H1 (cell line): ENCODE measurements around the gene CACFD1. TPM values are rescaled to one million over a fixed set of nuclear protein-coding genes. Genes with fewer than 3 reads are reported as not detected.

Experiments used
- CTCF ChIA-PET: fragments of 300-600 bp; sonication (Branson Sonifier 250); formaldehyde crosslinking; loops from one replicate; lab custom pipeline; 2021; ENCODE audit not compliant: partially characterized antibody; lab: Charles Lee
- POLR2A ChIA-PET: fragments of 300-600 bp; sonication (Branson Sonifier 250); formaldehyde crosslinking; loops from one replicate; lab custom pipeline; 2021; ENCODE audit warnings: inconsistent platforms; ENCODE audit not compliant: partially characterized antibody; lab: Charles Lee
- DNase-seq, 2 experiments: peaks; one replicate each; pipeline versions ENCODE4 v3.0.0 to v3.0.0-alpha.2; 2010 to 2022; ENCODE audit warnings: low spot score in 2 of 2, low read depth in 1 of 2, mixed read lengths in 1 of 2
- FAIRE-seq: peaks from 2 replicates; lab custom pipeline; 2011; peaks lifted over from hg19 to GRCh38; lab: Jason Lieb, UNC
- H2AFZ ChIP-seq: 2 replicates; pipeline ENCODE4 v1.8.1; 2012; ENCODE audit warnings: low read length, inconsistent platforms
- H2AK5ac ChIP-seq: 2 replicates; pipeline ENCODE4 v1.6.1; 2013; ENCODE audit warnings: low read depth, low read length
- H2BK120ac ChIP-seq: replicated peaks from 2 replicates; pipeline ENCODE3; 2013; ENCODE audit warnings: low read depth, low read length, inconsistent platforms
- H2BK12ac ChIP-seq: 2 replicates; pipeline ENCODE4 v1.6.1; 2013; ENCODE audit warnings: low read depth, low read length
- H2BK15ac ChIP-seq: 2 replicates; pipeline ENCODE4 v1.6.1; 2013; ENCODE audit warnings: low read length
- H2BK20ac ChIP-seq: 2 replicates; pipeline ENCODE4 v1.6.1; 2013; ENCODE audit warnings: low read length
- H2BK5ac ChIP-seq: 2 replicates; pipeline ENCODE4 v1.6.1; 2013; ENCODE audit warnings: low read depth, low read length
- H3K14ac ChIP-seq: 2 replicates; pipeline ENCODE4 v1.6.1; 2013; ENCODE audit warnings: inconsistent platforms; ENCODE audit not compliant: insufficient read length
- H3K18ac ChIP-seq: 2 replicates; pipeline ENCODE4 v1.6.1; 2013; ENCODE audit warnings: low read length; ENCODE audit errors: extremely low read depth
- H3K23ac ChIP-seq: 2 replicates; pipeline ENCODE4 v1.6.1; 2013; ENCODE audit warnings: inconsistent platforms; ENCODE audit not compliant: insufficient read length
- H3K23me2 ChIP-seq: 2 replicates; pipeline ENCODE4 v1.6.1; 2013; ENCODE audit warnings: low read depth, low read length
- H3K27ac ChIP-seq: 2 replicates; pipeline ENCODE4 v1.6.1; 2011; ENCODE audit warnings: low read depth, low read length, inconsistent platforms
- H3K27me3 ChIP-seq, 4 experiments: replicated peaks in 1 of 4; 1 replicate in 1 of 4; 2 replicates in 3 of 4; pipeline versions ENCODE4 v1.6.1 to v1.8.1; 2011 to 2013; ENCODE audit warnings: low read length in 3 of 4, mild to moderate bottlenecking in 3 of 4, inconsistent platforms in 2 of 4, mixed read lengths in 2 of 4, moderate library complexity in 1 of 4; ENCODE audit not compliant: control insufficient read depth in 3 of 4, insufficient read depth in 3 of 4; ENCODE audit errors: extremely low read depth in 1 of 4
- H3K36me3 ChIP-seq, 4 experiments: 2 replicates each; pipeline versions ENCODE4 v1.6.1 to v1.8.1; 2011 to 2013; ENCODE audit warnings: mild to moderate bottlenecking in 4 of 4, low read length in 3 of 4, moderate library complexity in 2 of 4, control low read depth in 1 of 4, inconsistent platforms in 1 of 4; ENCODE audit not compliant: insufficient read depth in 4 of 4, control insufficient read depth in 2 of 4
- H3K4ac ChIP-seq: replicated peaks from 2 replicates; pipeline ENCODE3; 2013; ENCODE audit warnings: low read length, low read depth, mixed read lengths, inconsistent platforms; ENCODE audit not compliant: insufficient read length
- H3K4me1 ChIP-seq, 4 experiments: replicated peaks in 1 of 4; 1 replicate in 1 of 4; 2 replicates in 3 of 4; pipeline versions ENCODE4 v1.6.1 to v1.8.1; 2011 to 2013; ENCODE audit warnings: low read length in 3 of 4, inconsistent platforms in 2 of 4, mixed read lengths in 1 of 4; ENCODE audit not compliant: insufficient read depth in 4 of 4, control insufficient read depth in 3 of 4
- H3K4me2 ChIP-seq, 2 experiments: 2 replicates each; pipeline versions ENCODE4 v1.6.1 to v1.8.1; 2011 to 2013; ENCODE audit warnings: low read depth in 2 of 2, low read length in 2 of 2, control low read depth in 1 of 2, inconsistent platforms in 1 of 2, mild to moderate bottlenecking in 1 of 2; ENCODE audit not compliant: insufficient read depth in 1 of 2
- H3K4me3 ChIP-seq, 4 experiments: fragments of 200-600, 300-600 bp in 1 of 4; sonication (generic), shearing (Covaris generic), sonication (Bioruptor Twin) in 1 of 4; 2 replicates each; pipeline versions ENCODE4 v1.5.1 to v1.8.1; 2011 to 2016; ENCODE audit warnings: low read length in 4 of 4, low read depth in 3 of 4, control low read depth in 2 of 4, inconsistent platforms in 2 of 4, mild to moderate bottlenecking in 2 of 4, mixed read lengths in 1 of 4, moderate library complexity in 1 of 4; ENCODE audit not compliant: insufficient read depth in 2 of 4; ENCODE audit errors: extremely low read depth in 1 of 4
- H3K56ac ChIP-seq: replicated peaks from 2 replicates; pipeline ENCODE3; 2013; ENCODE audit warnings: low read depth, mild to moderate bottlenecking, mixed read lengths, low read length, inconsistent platforms; ENCODE audit not compliant: insufficient read length
- H3K79me1 ChIP-seq: 2 replicates; pipeline ENCODE4 v1.6.1; 2013; ENCODE audit warnings: low read depth, low read length, control low read depth
- H3K79me2 ChIP-seq, 2 experiments: 2 replicates each; pipeline versions ENCODE4 v1.6.1 to v1.8.1; 2012 to 2013; ENCODE audit warnings: low read length in 2 of 2, mild to moderate bottlenecking in 2 of 2, inconsistent platforms in 1 of 2; ENCODE audit not compliant: insufficient read depth in 2 of 2, control insufficient read depth in 1 of 2
- H3K9ac ChIP-seq, 4 experiments: replicated peaks in 1 of 4; 1 replicate in 1 of 4; 2 replicates in 3 of 4; pipeline versions ENCODE4 v1.6.1 to v1.8.1; 2011 to 2013; ENCODE audit warnings: low read depth in 3 of 4, low read length in 3 of 4, control low read depth in 2 of 4, mild to moderate bottlenecking in 2 of 4, moderate library complexity in 2 of 4, inconsistent platforms in 1 of 4; ENCODE audit errors: extremely low read depth in 1 of 4
- H3K9me3 ChIP-seq, 2 experiments: 2 replicates each; pipeline versions ENCODE4 v1.6.1 to v1.8.1; 2012 to 2013; ENCODE audit warnings: mild to moderate bottlenecking in 2 of 2, moderate library complexity in 2 of 2, control low read depth in 1 of 2, inconsistent platforms in 1 of 2, low read depth in 1 of 2, low read length in 1 of 2, mixed read lengths in 1 of 2; ENCODE audit not compliant: insufficient read depth in 2 of 2
- H4K20me1 ChIP-seq, 2 experiments: replicated peaks in 1 of 2; 2 replicates each; pipeline versions ENCODE3 to v1.8.1; 2011 to 2013; ENCODE audit warnings: inconsistent platforms in 2 of 2, low read length in 2 of 2, mild to moderate bottlenecking in 1 of 2; ENCODE audit not compliant: insufficient read depth in 2 of 2, control insufficient read depth in 1 of 2
- H4K5ac ChIP-seq: 2 replicates; pipeline ENCODE4 v1.6.1; 2013; ENCODE audit warnings: low read length, low read depth, mixed read lengths, inconsistent platforms; ENCODE audit not compliant: insufficient read length
- H4K8ac ChIP-seq: 2 replicates; pipeline ENCODE4 v1.8.0; 2013; ENCODE audit warnings: mild to moderate bottlenecking, moderate library complexity, low read length, inconsistent platforms; ENCODE audit not compliant: insufficient read depth; ENCODE audit errors: extremely low read depth
- H4K91ac ChIP-seq: replicated peaks from 2 replicates; pipeline ENCODE3; 2013; ENCODE audit warnings: low read length, mixed read lengths, inconsistent platforms; ENCODE audit not compliant: insufficient read length
- CBX5 ChIP-seq: fragments of 300-800, 300-1000 bp; sonication (generic); IDR thresholded peaks from 2 replicates; pipeline ENCODE4 v1.7.1; 2016; ENCODE audit warnings: antibody characterized with exemption, low read length, low read depth
- EGR1 ChIP-seq: IDR thresholded peaks from 2 replicates; pipeline ENCODE4 v1.6.1; 2011; ENCODE audit warnings: low read depth, low read length, borderline replicate concordance
- SIN3A ChIP-seq, 2 experiments: IDR thresholded peaks in 1 of 2; conservative IDR thresholded peaks in 1 of 2; 2 replicates each; pipeline ENCODE4 v1.6.1; 2011 to 2012; ENCODE audit warnings: low read length in 2 of 2, improper control_type of control experiment in 1 of 2, low read depth in 1 of 2, mild to moderate bottlenecking in 1 of 2
- WGBS, 2 experiments: shearing (Covaris generic) in 1 of 2; methylation state at CpG; one replicate each; pipeline versions ENCODE4 v1.1.6 to v1.1.7; 2013 to 2015; ENCODE audit warnings: low lambda C conversion rate in 2 of 2, mixed read lengths in 2 of 2, inconsistent platforms in 1 of 2, low coverage in 1 of 2, missing lambda C conversion rate in 1 of 2; ENCODE audit not compliant: insufficient replicate concordance in 2 of 2, insufficient coverage in 1 of 2, insufficient read length in 1 of 2; ENCODE audit errors: extremely low coverage in 1 of 2, missing lambda C conversion rate in 1 of 2; 5-methylcytosine and 5-hydroxymethylcytosine counted together
- polyA plus RNA-seq, 7 experiments: library from polyadenylated mRNA; depleted of rRNA in 3 of 7; stranded (reverse) in 5 of 7; unstranded in 2 of 7; fragments of >200 nt in 5 of 7; fragments of 200-250 nt in 2 of 7; gene quantifications; 1 replicate in 5 of 7; 2 replicates in 1 of 7; 4 replicates in 1 of 7; pipeline versions ENCODE4 v1.2.1 to v1.2.3, GENCODE V29; 2011 to 2013; ENCODE audit warnings: missing spikeins in 2 of 7, mixed read lengths in 2 of 7
- total RNA-seq: library from RNA; stranded (reverse); fragmentation: NEBNext Ultra II Directional; extraction: Animal tissue kit (Norgen Biotek cat#: 25700); gene quantifications from 2 replicates; pipeline ENCODE4 v1.2.1, GENCODE V29; 2021

CACFD1 gene
- total and polyA plus RNA-seq, 2 of the 8 experiments (the other 6 are each of a cell fraction or from before 2014, with no cell fraction given) = 13.4 to 15.5 TPM

DNA sequence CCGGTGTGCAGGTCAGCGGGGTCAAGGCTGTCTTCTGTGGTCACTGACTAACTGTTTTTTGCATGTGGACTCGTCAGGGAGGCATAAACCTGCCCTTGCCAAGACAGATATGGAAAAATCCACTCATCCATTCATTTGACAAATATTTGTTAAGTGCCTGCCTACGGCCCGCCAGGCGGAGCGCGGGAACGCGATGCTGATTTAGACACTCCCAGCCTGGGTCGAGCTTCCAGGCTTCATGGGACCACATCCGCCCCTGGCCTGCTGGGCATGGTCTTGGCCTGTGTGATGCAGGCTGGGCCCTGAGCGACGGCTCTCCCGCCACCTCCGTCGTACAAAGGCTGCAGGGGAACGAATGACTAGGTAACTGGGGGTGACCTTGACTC, 46.9 kb downstream of the CACFD1 start:
- Histone ChIP-seq H3K4me3 (no peak overlapping the region), H4K5ac (no peak overlapping the region), H3K79me1 (no peaks in the 10 kb centered on the region), H3K14ac (no peak overlapping the region), H2AFZ (no peak overlapping the region), H4K20me1 (peaks cover 0 to 2% of the 10 kb centered on the region in 2 experiments), H3K27me3 (peaks cover 0 to 2% (median 0%) of the 10 kb centered on the region in 4 experiments; a peak in 2 of 7 replicates), H3K4ac (no peak overlapping the region), H3K23ac (no peak overlapping the region), H2BK20ac (no peak overlapping the region), H3K36me3 (no peaks in the 10 kb centered on the region), H2BK5ac (no peak overlapping the region), H3K4me1 (peaks cover 0 to 15% (median 12%) of the 10 kb centered on the region in 4 experiments; a peak in 6 of 7 replicates), H3K18ac (no peak overlapping the region), H3K23me2 (peaks cover 3% of the 10 kb centered on the region), H2AK5ac (no peak overlapping the region), H4K91ac (no peak overlapping the region), H3K4me2 (no peak overlapping the region), H3K9ac (no peak overlapping the region), H3K9me3 (peaks cover under 1 to 7% of the 10 kb centered on the region in 2 experiments; a peak in 1 of 4 replicates), H3K79me2 (no peaks in the 10 kb centered on the region), H2BK120ac (no peak overlapping the region), H2BK12ac (no peak overlapping the region), H3K56ac (no peak overlapping the region), H3K27ac (no peak overlapping the region), H4K8ac (peak overlapping the region; percentile 79; the same call in 1 of the 2 replicates), H2BK15ac (0 out of 2 replicates have a peak overlapping the region, but pooled peaks have one; percentile 46)
- no peak for DNase-seq
- no peak for FAIRE-seq
- WGBS, 2 experiments = 91% methylated on average over 16 of the region's 18 CpGs; no CpG with 5 or more reads in 1 of the 2 experiments
- CTCF ChIA-PET = interaction anchor here (0.5 to 3.0 kb wide), 10 partner anchors 12 to 260 kb away, joined by 3 to 13 read pairs (median 4); partner anchors contain the start of genes ADAMTSL2 and MYMK
- POLR2A ChIA-PET = no interaction called here
- TF ChIP-seq CBX5 (no peak), SIN3A (conservative IDR thresholded peaks at IDR 0.05 in 1 of 2, IDR thresholded peaks at IDR 0.05 in 1 of 2; ENCODE audit: low read depth in 1 of 2, low read length in 2 of 2) (no peak), EGR1 (no peak)
